ENCODE results near the gene SCN9A.

SCN9A gene

DNA sequence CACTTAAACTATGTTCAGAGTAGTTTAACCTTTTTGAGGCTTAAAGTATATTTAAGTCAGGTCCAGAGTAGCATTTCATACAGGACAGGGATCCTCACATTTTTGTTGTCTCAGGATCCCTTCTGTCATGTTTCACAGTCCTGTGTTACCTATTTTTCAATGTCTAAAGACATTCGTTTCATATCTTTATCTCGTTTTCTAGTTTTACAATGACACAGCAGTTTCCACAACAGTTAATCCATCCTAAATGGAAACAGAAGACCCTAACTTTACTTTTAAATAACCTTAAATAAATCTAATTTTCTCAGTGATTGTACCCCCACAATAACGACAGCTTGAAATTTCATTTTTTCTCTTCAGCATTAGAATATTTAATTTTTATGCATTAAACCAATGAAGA, 17.3 kb upstream of the SCN9A start:
- TF ChIP-seq SIN3A (IDR thresholded peaks at IDR 0.05; ENCODE audit: borderline replicate concordance, insufficient read depth, low read length) (no peak), TAF1 (IDR thresholded peaks at IDR 0.05; ENCODE audit: borderline replicate concordance, insufficient read depth, low read length) (no peak), FOXP2 (optimal IDR thresholded peaks at IDR 0.05; ENCODE audit: borderline replicate concordance, extremely low read depth, extremely low read length, insufficient read depth) (no peak), REST (IDR thresholded peaks at IDR 0.05; ENCODE audit: insufficient read depth in 1 of 2, low read depth in 2 of 2, low read length in 2 of 2) (no peak), POLR2AphosphoS5 (IDR thresholded peaks at IDR 0.05; ENCODE audit: low read depth, low read length) (no peak)

GRCh38 chr2:166388481-166389070, 12.8 kb upstream of the SCN9A start:
- no peak for TF ChIP-seq POLR2AphosphoS5 (IDR thresholded peaks at IDR 0.05; ENCODE audit: low read depth, low read length)
- no peak for TF ChIP-seq FOXP2 (optimal IDR thresholded peaks at IDR 0.05; ENCODE audit: borderline replicate concordance, extremely low read depth, extremely low read length, insufficient read depth)
- TF ChIP-seq REST (IDR thresholded peaks at IDR 0.05; ENCODE audit: insufficient read depth in 1 of 2, low read depth in 2 of 2, low read length in 2 of 2) = no peak
- no peak for TF ChIP-seq SIN3A (IDR thresholded peaks at IDR 0.05; ENCODE audit: borderline replicate concordance, insufficient read depth, low read length)
- TF ChIP-seq TAF1 (IDR thresholded peaks at IDR 0.05; ENCODE audit: borderline replicate concordance, insufficient read depth, low read length) = no peak

- TF ChIP-seq REST (IDR thresholded peaks at IDR 0.05; ENCODE audit: insufficient read depth in 1 of 2, low read depth in 2 of 2, low read length in 2 of 2) (no peak), FOXP2 (optimal IDR thresholded peaks at IDR 0.05; ENCODE audit: borderline replicate concordance, extremely low read depth, extremely low read length, insufficient read depth) (no peak), POLR2AphosphoS5 (IDR thresholded peaks at IDR 0.05; ENCODE audit: low read depth, low read length) (no peak), SIN3A (IDR thresholded peaks at IDR 0.05; ENCODE audit: borderline replicate concordance, insufficient read depth, low read length) (no peak), TAF1 (IDR thresholded peaks at IDR 0.05; ENCODE audit: borderline replicate concordance, insufficient read depth, low read length) (no peak)
These were observed 9.6 kb upstream of the SCN9A start for GRCh38 chr2:166385313-166385712.

- TF ChIP-seq FOXP2 (optimal IDR thresholded peaks at IDR 0.05; ENCODE audit: borderline replicate concordance, extremely low read depth, extremely low read length, insufficient read depth) (no peak), POLR2AphosphoS5 (IDR thresholded peaks at IDR 0.05; ENCODE audit: low read depth, low read length) (no peak), SIN3A (IDR thresholded peaks at IDR 0.05; ENCODE audit: borderline replicate concordance, insufficient read depth, low read length) (no peak)
These were observed 9.0 kb upstream of the SCN9A start for GRCh38 chr2:166384774-166385173.

DNA sequence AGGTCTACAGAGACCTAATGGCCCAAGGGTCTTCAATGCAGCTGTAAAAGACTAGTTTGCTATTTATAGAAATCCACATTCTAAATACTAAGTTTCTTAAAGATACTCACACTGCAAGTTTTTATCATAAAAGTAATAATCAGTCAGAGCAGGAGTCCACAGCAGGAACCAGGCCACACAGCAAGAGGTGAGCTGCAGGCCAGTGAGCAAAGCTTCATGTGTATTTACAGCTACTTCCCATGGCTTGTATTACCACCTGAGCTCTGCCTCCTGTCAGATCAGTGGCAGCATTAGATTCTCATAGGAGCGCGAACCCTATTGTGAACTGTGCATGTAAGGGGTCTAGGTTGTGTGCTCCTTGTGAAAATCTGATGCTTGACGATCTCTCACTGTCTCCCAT, 6.7 kb upstream of the SCN9A start:
- TF ChIP-seq POLR2AphosphoS5 (IDR thresholded peaks at IDR 0.05; ENCODE audit: low read depth, low read length) (no peak), TAF1 (IDR thresholded peaks at IDR 0.05; ENCODE audit: borderline replicate concordance, insufficient read depth, low read length) (no peak), SIN3A (IDR thresholded peaks at IDR 0.05; ENCODE audit: borderline replicate concordance, insufficient read depth, low read length) (no peak), FOXP2 (optimal IDR thresholded peaks at IDR 0.05; ENCODE audit: borderline replicate concordance, extremely low read depth, extremely low read length, insufficient read depth) (no peak), REST (IDR thresholded peaks at IDR 0.05; ENCODE audit: insufficient read depth in 1 of 2, low read depth in 2 of 2, low read length in 2 of 2) (no peak)
